SH-SY5Y (cell line): Measurements from ENCODE around the gene HSD3B1.

Source experiments
- GATA2 ChIP-seq: IDR thresholded peaks from 2 replicates; pipeline ENCODE4 v1.6.1; 2011; ENCODE audit warnings: mild to moderate bottlenecking, low read depth, low read length
- GATA3 ChIP-seq: IDR thresholded peaks from 2 replicates; pipeline ENCODE4 v1.6.1; 2011; ENCODE audit warnings: low read depth, mild to moderate bottlenecking, low read length, moderate library complexity

GRCh38 chr1:119472080-119472818 is 34.8 kb upstream of the HSD3B1 start:
- no peak for TF ChIP-seq GATA2
- no peak for TF ChIP-seq GATA3
